Measurements from ENCODE around the gene GAS2. TPM values are rescaled to one million over a fixed set of nuclear protein-coding genes. Genes with fewer than 3 reads are reported as not detected.

The GAS2 gene
- total RNA-seq, 1 donor from 2014 or later, result 3.2 TPM

GRCh38 chr11:22671751-22672150, 5.3 kb downstream of the GAS2 start:
- no peak for TF ChIP-seq POLR2AphosphoS5 (IDR thresholded peaks at IDR 0.05; ENCODE audit: insufficient read depth in 1 of 2, low read depth in 1 of 2)
- TF ChIP-seq POLR2A (IDR thresholded peaks at IDR 0.05), result no peak
- no peak for TF ChIP-seq CTCF (IDR thresholded peaks at IDR 0.05)
- Histone ChIP-seq H3K27me3 (no peaks in the 10 kb centered on the region), H3K4me3 (no peak overlapping the region), H3K4me1 (peaks cover 4% of the 10 kb centered on the region), H3K36me3 (no peaks in the 10 kb centered on the region), H3K27ac (no peak overlapping the region), H3K9me3 (no peaks in the 10 kb centered on the region)
- intact Hi-C loops (cut with DNase I), result no loop called here
- no peak for DNase-seq (ENCODE audit: extremely low spot score in 2 of 2)

GRCh38 chr11:22674470-22675439, 8.3 kb downstream of the GAS2 start:
- H3K27ac ChIP-seq, result no peak overlapping the region
- no peaks in the 10 kb centered on the region for H3K9me3 ChIP-seq
- no peaks in the 10 kb centered on the region for H3K36me3 ChIP-seq
- H3K4me1 ChIP-seq, result no peaks in the 10 kb centered on the region
- intact Hi-C loops (cut with DNase I), result no loop called here
- no peak for DNase-seq (ENCODE audit: extremely low spot score in 2 of 2)
- TF ChIP-seq CTCF (IDR thresholded peaks at IDR 0.05) (no peak), POLR2A (IDR thresholded peaks at IDR 0.05) (no peak), POLR2AphosphoS5 (IDR thresholded peaks at IDR 0.05; ENCODE audit: insufficient read depth in 1 of 2, low read depth in 1 of 2) (no peak)
- H3K27me3 ChIP-seq, result no peaks in the 10 kb centered on the region
- no peak overlapping the region for H3K4me3 ChIP-seq

- Histone ChIP-seq H3K36me3 (no peaks in the 10 kb centered on the region), H3K9me3 (no peaks in the 10 kb centered on the region), H3K4me3 (no peak overlapping the region), H3K27ac (no peak overlapping the region), H3K27me3 (no peaks in the 10 kb centered on the region), H3K4me1 (no peaks in the 10 kb centered on the region)
- intact Hi-C loops (cut with DNase I), result no loop called here
- no peak for TF ChIP-seq POLR2AphosphoS5 (IDR thresholded peaks at IDR 0.05; ENCODE audit: insufficient read depth in 1 of 2, low read depth in 1 of 2)
- no peak for TF ChIP-seq POLR2A (IDR thresholded peaks at IDR 0.05)
- no peak for TF ChIP-seq CTCF (IDR thresholded peaks at IDR 0.05)
- DNase-seq (ENCODE audit: extremely low spot score in 2 of 2), result no peak
These were observed 10.9 kb downstream of the GAS2 start for GRCh38 chr11:22677153-22677903.

- H3K36me3 ChIP-seq, result no peaks in the 10 kb centered on the region
- no peak for TF ChIP-seq CTCF (IDR thresholded peaks at IDR 0.05)
- no peak for TF ChIP-seq POLR2A (IDR thresholded peaks at IDR 0.05)
- TF ChIP-seq POLR2AphosphoS5 (IDR thresholded peaks at IDR 0.05; ENCODE audit: insufficient read depth in 1 of 2, low read depth in 1 of 2), result no peak
- no peaks in the 10 kb centered on the region for H3K9me3 ChIP-seq
- H3K27me3 ChIP-seq, result no peaks in the 10 kb centered on the region
- DNase-seq (ENCODE audit: extremely low spot score in 2 of 2), result no peak
- no peak overlapping the region for H3K27ac ChIP-seq
- intact Hi-C loops (cut with DNase I), result no loop called here
- no peak overlapping the region for H3K4me3 ChIP-seq
- H3K4me1 ChIP-seq, result no peaks in the 10 kb centered on the region
These were observed 14.2 kb downstream of the GAS2 start for GRCh38 chr11:22680628-22681027.
